ENCODE results near the gene THSD4. TPM values are rescaled to one million over a fixed set of nuclear protein-coding genes. Genes with fewer than 3 reads are reported as not detected.

THSD4 gene
- total RNA-seq, 1 experiment from 2014 or later, result 0.29 TPM

GRCh38 chr15:71334873-71335272 is 219.6 kb downstream of the THSD4 start:
- Histone ChIP-seq H3K4me3 (ENCODE audit: low read depth, low read length) (no peak overlapping the region), H3K9me3 (no peaks in the 10 kb centered on the region), H3K36me3 (ENCODE audit: control insufficient read depth, insufficient read depth, low read length) (no peaks in the 10 kb centered on the region), H3K4me1 (peaks cover 15% of the 10 kb centered on the region), H3K27me3 (replicated peaks; ENCODE audit: control insufficient read depth, insufficient read depth, low read length) (no peaks in the 10 kb centered on the region; the same call in 1 of the 2 replicates)
- Mint-ChIP-seq H3K27me3 (ENCODE audit: insufficient read depth, unreplicated experiment) (no peaks in the 10 kb centered on the region), H3K4me1 (ENCODE audit: low read depth, unreplicated experiment) (peaks cover 26% of the 10 kb centered on the region), H3K27ac (ENCODE audit: unreplicated experiment) (no peak overlapping the region), H3K4me3 (ENCODE audit: unreplicated experiment) (no peak overlapping the region), H3K9me3 (ENCODE audit: unreplicated experiment) (no peaks in the 10 kb centered on the region), H3K36me3 (ENCODE audit: insufficient read depth, unreplicated experiment) (no peaks in the 10 kb centered on the region)
- no peak for DNase-seq
- ChIA-PET CTCF (no interaction called here), POLR2A (no interaction called here)
- TF ChIP-seq CTCF (IDR thresholded peaks at IDR 0.05; ENCODE audit: insufficient read depth in 1 of 2, low read depth in 1 of 2, low read length in 1 of 2, severe bottlenecking in 1 of 2, unreplicated experiment in 1 of 2), result no peak
- no TSS peak for BruUV-seq (replicated peaks)
- intact Hi-C loops (cut with micrococcal nuclease; ENCODE audit: unreplicated experiment), result no loop called here

- Mint-ChIP-seq H3K4me1 (ENCODE audit: low read depth, unreplicated experiment) (peaks cover 26% of the 10 kb centered on the region), H3K27me3 (ENCODE audit: insufficient read depth, unreplicated experiment) (no peaks in the 10 kb centered on the region), H3K36me3 (ENCODE audit: insufficient read depth, unreplicated experiment) (no peaks in the 10 kb centered on the region), H3K4me3 (ENCODE audit: unreplicated experiment) (no peak overlapping the region), H3K27ac (ENCODE audit: unreplicated experiment) (no peak overlapping the region), H3K9me3 (ENCODE audit: unreplicated experiment) (no peaks in the 10 kb centered on the region)
- H3K4me1 ChIP-seq, result peaks cover 15% of the 10 kb centered on the region
- ChIA-PET CTCF (no interaction called here), POLR2A (no interaction called here)
- no peaks in the 10 kb centered on the region for H3K36me3 ChIP-seq (ENCODE audit: control insufficient read depth, insufficient read depth, low read length)
- DNase-seq, result no peak
- TF ChIP-seq CTCF (IDR thresholded peaks at IDR 0.05; ENCODE audit: insufficient read depth in 1 of 2, low read depth in 1 of 2, low read length in 1 of 2, severe bottlenecking in 1 of 2, unreplicated experiment in 1 of 2), result no peak
- BruUV-seq (replicated peaks), result no TSS peak
- H3K9me3 ChIP-seq, result no peaks in the 10 kb centered on the region
- no peaks in the 10 kb centered on the region; the same call in 1 of the 2 replicates for H3K27me3 ChIP-seq (replicated peaks; ENCODE audit: control insufficient read depth, insufficient read depth, low read length)
- intact Hi-C loops (cut with micrococcal nuclease; ENCODE audit: unreplicated experiment), result no loop called here
- H3K4me3 ChIP-seq (ENCODE audit: low read depth, low read length), result no peak overlapping the region
Observed at GRCh38 chr15:71335591-71335990, 220.3 kb downstream of the THSD4 start.

- BruUV-seq (replicated peaks), result no TSS peak
- TF ChIP-seq CTCF (IDR thresholded peaks at IDR 0.05; ENCODE audit: insufficient read depth in 1 of 2, low read depth in 1 of 2, low read length in 1 of 2, severe bottlenecking in 1 of 2, unreplicated experiment in 1 of 2), result no peak
- peaks cover 2% of the 10 kb centered on the region for H3K27me3 Mint-ChIP-seq (ENCODE audit: insufficient read depth, unreplicated experiment)
- Histone ChIP-seq H3K4me1 (peaks cover 15% of the 10 kb centered on the region), H3K27me3 (replicated peaks; ENCODE audit: control insufficient read depth, insufficient read depth, low read length) (no peaks in the 10 kb centered on the region; the same call in 1 of the 2 replicates), H3K4me3 (ENCODE audit: low read depth, low read length) (no peak overlapping the region), H3K36me3 (ENCODE audit: control insufficient read depth, insufficient read depth, low read length) (no peaks in the 10 kb centered on the region), H3K9me3 (no peaks in the 10 kb centered on the region)
- H3K27ac Mint-ChIP-seq (ENCODE audit: unreplicated experiment), result no peak overlapping the region
- no peak for DNase-seq
- ChIA-PET POLR2A (no interaction called here), CTCF (no interaction called here)
- intact Hi-C loops (cut with micrococcal nuclease; ENCODE audit: unreplicated experiment), result no loop called here
- no peaks in the 10 kb centered on the region for H3K36me3 Mint-ChIP-seq (ENCODE audit: insufficient read depth, unreplicated experiment)
- no peak overlapping the region for H3K4me3 Mint-ChIP-seq (ENCODE audit: unreplicated experiment)
- peaks cover 6% of the 10 kb centered on the region for H3K9me3 Mint-ChIP-seq (ENCODE audit: unreplicated experiment)
- peaks cover 26% of the 10 kb centered on the region for H3K4me1 Mint-ChIP-seq (ENCODE audit: low read depth, unreplicated experiment)
Observed at GRCh38 chr15:71336671-71337070, 221.4 kb downstream of the THSD4 start.
